Gastroesophageal sphincter (tissue), 3 donors: ENCODE measurements around the gene XXYLT1.

ENCODE experiments used
- EP300 ChIP-seq: sonication (generic); formaldehyde crosslinking; IDR thresholded peaks from one replicate; pipeline ENCODE4 v1.6.1; 2017; ENCODE audit warnings: antibody characterized with exemption, mild to moderate bottlenecking
- POLR2A ChIP-seq, 2 donors: fragments of 450-650 bp; IDR thresholded peaks; one replicate each; pipeline ENCODE4 v1.6.1; 2017; ENCODE audit warnings: antibody characterized with exemption in 2 of 2, mild to moderate bottlenecking in 2 of 2, moderate library complexity in 1 of 2
- POLR2AphosphoS5 ChIP-seq: sonication (generic); formaldehyde crosslinking; IDR thresholded peaks from one replicate; pipeline ENCODE4 v1.6.1; 2017; ENCODE audit warnings: antibody characterized with exemption
- TF ChIP-seq, protein P1 (sequence below), 4 experiments: fragments of 200-600 bp in 2 of 4; fragments of 450-650 bp in 2 of 4; sonication (generic) in 1 of 4; IDR thresholded peaks; one replicate each; pipeline ENCODE4 v1.5.1; 2017 to 2019; ENCODE audit warnings: antibody characterized with exemption in 4 of 4, mild to moderate bottlenecking in 2 of 4, moderate library complexity in 2 of 4

DNA sequence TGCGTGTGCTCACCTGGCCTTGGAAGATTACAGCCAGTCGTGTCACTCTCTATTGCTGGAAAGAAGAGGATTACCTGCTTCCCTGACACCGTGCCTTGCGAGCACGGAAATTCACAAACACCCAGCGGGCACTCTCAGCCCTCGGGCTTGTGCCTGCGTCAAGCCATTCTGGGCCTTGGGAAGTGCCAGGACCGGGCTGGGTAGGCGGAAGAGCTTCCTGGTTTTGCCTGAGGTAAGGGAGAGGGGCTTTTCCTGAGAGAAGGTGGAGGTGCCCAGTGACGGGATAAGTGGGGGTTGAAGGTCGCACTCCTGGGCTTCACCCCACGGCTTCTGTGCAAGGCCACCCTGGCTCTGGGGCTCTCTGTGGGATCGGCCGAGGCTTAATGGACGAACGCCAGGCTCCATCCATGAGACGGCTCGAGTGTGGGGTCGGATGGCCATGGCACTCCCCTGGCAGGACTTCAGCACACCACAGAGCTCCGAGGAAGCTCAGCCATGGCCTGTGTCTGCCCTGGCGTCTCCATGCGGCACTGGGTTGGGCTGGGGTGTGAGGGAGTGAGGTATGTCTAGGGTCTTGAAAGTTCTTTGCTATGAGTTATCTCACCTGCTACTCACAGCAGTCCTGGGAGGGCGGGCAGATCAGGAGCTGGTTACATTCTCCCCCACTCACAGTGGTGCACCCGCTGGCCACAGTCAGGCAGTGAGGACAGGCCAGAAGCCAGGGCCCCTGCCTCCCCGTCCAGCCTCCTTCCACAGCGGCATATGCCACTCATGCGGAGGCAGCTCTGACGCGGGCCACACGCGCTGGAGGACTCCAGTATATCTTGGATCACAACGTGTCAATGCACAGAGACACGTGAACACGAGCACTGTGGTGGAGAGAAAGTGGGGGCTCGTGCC, 209.0 kb downstream of the XXYLT1 start:
- TF ChIP-seq, protein P1, sequence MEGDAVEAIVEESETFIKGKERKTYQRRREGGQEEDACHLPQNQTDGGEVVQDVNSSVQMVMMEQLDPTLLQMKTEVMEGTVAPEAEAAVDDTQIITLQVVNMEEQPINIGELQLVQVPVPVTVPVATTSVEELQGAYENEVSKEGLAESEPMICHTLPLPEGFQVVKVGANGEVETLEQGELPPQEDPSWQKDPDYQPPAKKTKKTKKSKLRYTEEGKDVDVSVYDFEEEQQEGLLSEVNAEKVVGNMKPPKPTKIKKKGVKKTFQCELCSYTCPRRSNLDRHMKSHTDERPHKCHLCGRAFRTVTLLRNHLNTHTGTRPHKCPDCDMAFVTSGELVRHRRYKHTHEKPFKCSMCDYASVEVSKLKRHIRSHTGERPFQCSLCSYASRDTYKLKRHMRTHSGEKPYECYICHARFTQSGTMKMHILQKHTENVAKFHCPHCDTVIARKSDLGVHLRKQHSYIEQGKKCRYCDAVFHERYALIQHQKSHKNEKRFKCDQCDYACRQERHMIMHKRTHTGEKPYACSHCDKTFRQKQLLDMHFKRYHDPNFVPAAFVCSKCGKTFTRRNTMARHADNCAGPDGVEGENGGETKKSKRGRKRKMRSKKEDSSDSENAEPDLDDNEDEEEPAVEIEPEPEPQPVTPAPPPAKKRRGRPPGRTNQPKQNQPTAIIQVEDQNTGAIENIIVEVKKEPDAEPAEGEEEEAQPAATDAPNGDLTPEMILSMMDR (IDR thresholded peaks at IDR 0.05), result no peak
- TF ChIP-seq POLR2A (IDR thresholded peaks at IDR 0.05) (no peak), EP300 (no peak), POLR2AphosphoS5 (no peak)
